Central memory CD8-positive, alpha-beta T cell (primary cell): Measurements from ENCODE around the gene OGA.

Experiments used
- ATAC-seq: fragments of 150-1000 bp; cut with Tn5 transposase; replicated peaks from 2 replicates; pipeline ENCODE4 v1.10.0; 2022; ENCODE audit warnings: mild to moderate bottlenecking, moderate FRiP score, moderate number of reproducible peaks; ENCODE audit not compliant: poor library complexity, severe bottlenecking; ENCODE audit errors: extremely low read depth
- DNase-seq, 2 donors: peaks; one replicate each; pipeline ENCODE4 v3.0.0; 2021; ENCODE audit warnings: low spot score in 2 of 2
- H3K27ac Mint-ChIP-seq: one replicate; pipeline ENCODE4 v1.8.0; 2022; ENCODE audit warnings: low read depth, mild to moderate bottlenecking, moderate library complexity, mixed read lengths
- H3K27me3 Mint-ChIP-seq: one replicate; pipeline ENCODE4 v1.8.0; 2022; ENCODE audit warnings: mixed read lengths
- H3K36me3 Mint-ChIP-seq: one replicate; pipeline ENCODE4 v1.8.0; 2022; ENCODE audit warnings: mild to moderate bottlenecking, moderate library complexity, mixed read lengths; ENCODE audit not compliant: insufficient read depth
- H3K4me1 Mint-ChIP-seq: one replicate; pipeline ENCODE4 v1.8.0; 2022; ENCODE audit warnings: mixed read lengths
- H3K4me3 Mint-ChIP-seq: one replicate; pipeline ENCODE4 v1.8.0; 2022; ENCODE audit warnings: mild to moderate bottlenecking, moderate library complexity, mixed read lengths
- H3K9me3 Mint-ChIP-seq: one replicate; pipeline ENCODE4 v1.8.0; 2022; ENCODE audit warnings: mixed read lengths

OGA gene

GRCh38 chr10:101818119-101818871, at the start of gene OGA:
TSS of gene OGA (minus strand) at chr10:101818444. CDS start at chr10:101818022, 422 bp downstream.
- peak within 1 kb of the TSS; percentile 98 for H3K27ac Mint-ChIP-seq
- ATAC-seq (peak; percentile 97), DNase-seq (peak; percentile 88 to 98)
- H3K36me3 Mint-ChIP-seq: peaks cover 23% of the 10 kb centered on the region
- H3K27me3 Mint-ChIP-seq: no peaks in the 10 kb centered on the region
- peak within 1 kb of the TSS; percentile 94 for H3K4me3 Mint-ChIP-seq
- H3K4me1 Mint-ChIP-seq: peaks cover 43% of the 10 kb centered on the region
- H3K9me3 Mint-ChIP-seq: no peaks in the 10 kb centered on the region

GRCh38 chr10:101867931-101868330, 49.7 kb upstream of the OGA start:
- no peaks in the 10 kb centered on the region for H3K27me3 Mint-ChIP-seq
- no peak for DNase-seq
- no peak overlapping the region for H3K27ac Mint-ChIP-seq
- H3K4me1 Mint-ChIP-seq: peaks cover 9% of the 10 kb centered on the region
- H3K36me3 Mint-ChIP-seq: peaks cover 11% of the 10 kb centered on the region
- no peak for ATAC-seq
- no peak overlapping the region for H3K4me3 Mint-ChIP-seq
- H3K9me3 Mint-ChIP-seq: no peaks in the 10 kb centered on the region

GRCh38 chr10:101859530-101859929, 41.3 kb upstream of the OGA start:
- no peaks in the 10 kb centered on the region for H3K27me3 Mint-ChIP-seq
- no peak overlapping the region for H3K27ac Mint-ChIP-seq

GRCh38 chr10:101858723-101859500, 40.7 kb upstream of the OGA start:
- H3K4me1 Mint-ChIP-seq: peaks cover 25% of the 10 kb centered on the region
- H3K27ac Mint-ChIP-seq: peak overlapping the region; percentile 69
- H3K9me3 Mint-ChIP-seq: no peaks in the 10 kb centered on the region
- no peak for DNase-seq
- H3K27me3 Mint-ChIP-seq: no peaks in the 10 kb centered on the region
- ATAC-seq: peak; percentile 68
- H3K36me3 Mint-ChIP-seq: peaks cover 11% of the 10 kb centered on the region
- H3K4me3 Mint-ChIP-seq: peak overlapping the region; percentile 51

More at GRCh38 chr10:101859530-101859929, 41.3 kb upstream of the OGA start:
- Mint-ChIP-seq H3K9me3 (no peaks in the 10 kb centered on the region), H3K4me3 (no peak overlapping the region), H3K36me3 (peaks cover 13% of the 10 kb centered on the region), H3K4me1 (peaks cover 31% of the 10 kb centered on the region)
- ATAC-seq (no peak), DNase-seq (no peak)

- ATAC-seq (no peak), DNase-seq (no peak)
- H3K36me3 Mint-ChIP-seq: peaks cover 9% of the 10 kb centered on the region
- no peaks in the 10 kb centered on the region for H3K27me3 Mint-ChIP-seq
- H3K4me1 Mint-ChIP-seq: peaks cover 23% of the 10 kb centered on the region
- peak overlapping the region; percentile 69 for H3K27ac Mint-ChIP-seq
- H3K4me3 Mint-ChIP-seq: no peak overlapping the region
- H3K9me3 Mint-ChIP-seq: no peaks in the 10 kb centered on the region
Observed at GRCh38 chr10:101857802-101858476, 39.7 kb upstream of the OGA start.

- Mint-ChIP-seq H3K4me3 (no peak overlapping the region), H3K27me3 (no peaks in the 10 kb centered on the region), H3K36me3 (peaks cover 7% of the 10 kb centered on the region), H3K27ac (no peak overlapping the region), H3K4me1 (peaks cover 23% of the 10 kb centered on the region), H3K9me3 (no peaks in the 10 kb centered on the region)
- ATAC-seq (no peak), DNase-seq (no peak)
Observed at GRCh38 chr10:101856626-101857025, 38.4 kb upstream of the OGA start.

GRCh38 chr10:101851411-101852116, 33.3 kb upstream of the OGA start:
- Mint-ChIP-seq H3K4me3 (no peak overlapping the region), H3K27me3 (no peaks in the 10 kb centered on the region), H3K27ac (no peak overlapping the region), H3K9me3 (no peaks in the 10 kb centered on the region), H3K36me3 (peaks cover 16% of the 10 kb centered on the region), H3K4me1 (no peaks in the 10 kb centered on the region)
- ATAC-seq: no peak
- DNase-seq: no peak

GRCh38 chr10:101850749-101851148, 32.5 kb upstream of the OGA start:
- ATAC-seq (no peak), DNase-seq (no peak)
- no peaks in the 10 kb centered on the region for H3K27me3 Mint-ChIP-seq
- H3K4me1 Mint-ChIP-seq: no peaks in the 10 kb centered on the region
- no peaks in the 10 kb centered on the region for H3K9me3 Mint-ChIP-seq
- peaks cover 16% of the 10 kb centered on the region for H3K36me3 Mint-ChIP-seq
- H3K27ac Mint-ChIP-seq: peak overlapping the region; percentile 15
- H3K4me3 Mint-ChIP-seq: no peak overlapping the region

GRCh38 chr10:101848894-101849351, 30.7 kb upstream of the OGA start:
- ATAC-seq (peak; percentile 10), DNase-seq (no peak)
- Mint-ChIP-seq H3K27ac (no peak overlapping the region), H3K9me3 (no peaks in the 10 kb centered on the region), H3K4me1 (peaks cover 6% of the 10 kb centered on the region), H3K36me3 (peaks cover 16% of the 10 kb centered on the region), H3K4me3 (no peak overlapping the region), H3K27me3 (no peaks in the 10 kb centered on the region)

GRCh38 chr10:101848408-101848807, 30.2 kb upstream of the OGA start:
- DNase-seq: no peak
- H3K9me3 Mint-ChIP-seq: no peaks in the 10 kb centered on the region
- ATAC-seq: no peak
- no peaks in the 10 kb centered on the region for H3K27me3 Mint-ChIP-seq
- H3K4me3 Mint-ChIP-seq: no peak overlapping the region
- no peak overlapping the region for H3K27ac Mint-ChIP-seq
- H3K4me1 Mint-ChIP-seq: peaks cover 6% of the 10 kb centered on the region
- peaks cover 18% of the 10 kb centered on the region for H3K36me3 Mint-ChIP-seq

GRCh38 chr10:101845893-101846292, 27.6 kb upstream of the OGA start:
- Mint-ChIP-seq H3K36me3 (peaks cover 17% of the 10 kb centered on the region), H3K27ac (no peak overlapping the region), H3K4me1 (peaks cover 25% of the 10 kb centered on the region), H3K27me3 (no peaks in the 10 kb centered on the region), H3K9me3 (no peaks in the 10 kb centered on the region), H3K4me3 (no peak overlapping the region)
- DNase-seq (no peak), ATAC-seq (no peak)
